CD1c-positive myeloid dendritic cell (primary cell): ENCODE data around the gene USP15.

Experiments used
- DNase-seq: peaks from one replicate; pipeline ENCODE4 v3.0.0-alpha.2; 2016; ENCODE audit errors: extremely low spot score

The USP15 gene

GRCh38 chr12:62282057-62282774 is 22.0 kb downstream of the USP15 start:
- no peak for DNase-seq

GRCh38 chr12:62284749-62285148 is 24.5 kb downstream of the USP15 start:
- DNase-seq, result no peak

- no peak for DNase-seq
Measured at GRCh38 chr12:62285284-62285683, 25.1 kb downstream of the USP15 start.

GRCh38 chr12:62288328-62288727 is 28.1 kb downstream of the USP15 start:
- peak; percentile 31 for DNase-seq

GRCh38 chr12:62290846-62291245 is 30.6 kb downstream of the USP15 start:
- DNase-seq, result no peak

- peak; percentile 39 for DNase-seq
Measured at GRCh38 chr12:62291864-62292760, 31.9 kb downstream of the USP15 start.

- DNase-seq, result peak; percentile 20
Measured at GRCh38 chr12:62292761-62293344, 32.6 kb downstream of the USP15 start.

- no peak for DNase-seq
Measured at GRCh38 chr12:62294378-62294777, 34.2 kb downstream of the USP15 start.

GRCh38 chr12:62296001-62296400 is 35.8 kb downstream of the USP15 start:
- no peak for DNase-seq

GRCh38 chr12:62297321-62297720 is 37.1 kb downstream of the USP15 start:
- peak; percentile 58 for DNase-seq

- DNase-seq, result no peak
Measured at GRCh38 chr12:62299617-62300016, 39.4 kb downstream of the USP15 start.

- DNase-seq, result no peak
Measured at GRCh38 chr12:62301080-62301798, 41.0 kb downstream of the USP15 start.

GRCh38 chr12:62301799-62302133 is 41.6 kb downstream of the USP15 start:
- no peak for DNase-seq

GRCh38 chr12:62304560-62304959 is 44.4 kb downstream of the USP15 start:
- no peak for DNase-seq

GRCh38 chr12:62305778-62306177 is 45.6 kb downstream of the USP15 start:
- no peak for DNase-seq

GRCh38 chr12:62306569-62307530 is 46.6 kb downstream of the USP15 start:
- no peak for DNase-seq

- no peak for DNase-seq
Measured at GRCh38 chr12:62308201-62308600, 48.0 kb downstream of the USP15 start.

- DNase-seq, result no peak
Measured at GRCh38 chr12:62313727-62314380, 53.6 kb downstream of the USP15 start.

- DNase-seq, result no peak
Measured at GRCh38 chr12:62317017-62317416, 56.8 kb downstream of the USP15 start.

- DNase-seq, result peak; percentile 52
Measured at GRCh38 chr12:62319058-62319457, 58.9 kb downstream of the USP15 start.
